ENCODE results near the gene THOC7.

The THOC7 gene

GRCh38 chr3:63909431-63909830, 45.8 kb upstream of the THOC7 start:
- Histone ChIP-seq H3K4me3 (ENCODE audit: insufficient read length, low read depth) (no peak overlapping the region), H3K4me1 (ENCODE audit: insufficient read depth, insufficient read length) (no peaks in the 10 kb centered on the region), H3K9me3 (ENCODE audit: insufficient read depth, low read length) (no peaks in the 10 kb centered on the region), H3K9ac (ENCODE audit: insufficient read length, low read depth) (no peak overlapping the region), H3K27me3 (ENCODE audit: insufficient read depth, insufficient read length) (no peaks in the 10 kb centered on the region), H3K36me3 (ENCODE audit: insufficient read depth, insufficient read length, low read length) (peaks cover 8% of the 10 kb centered on the region)
- no peak for TF ChIP-seq SUZ12 (IDR thresholded peaks at IDR 0.05; ENCODE audit: extremely low read depth, insufficient read depth, insufficient read length)
- TF ChIP-seq YY1 (IDR thresholded peaks at IDR 0.05; ENCODE audit: insufficient read depth, insufficient read length): no peak
- TF ChIP-seq ZNF274 (IDR thresholded peaks at IDR 0.05; ENCODE audit: low read depth, low read length): no peak
- no peak for DNase-seq (ENCODE audit: low read depth, low spot score)

GRCh38 chr3:63908776-63909175, 45.2 kb upstream of the THOC7 start:
- DNase-seq (ENCODE audit: low read depth, low spot score): no peak
- TF ChIP-seq ZNF274 (IDR thresholded peaks at IDR 0.05; ENCODE audit: low read depth, low read length) (no peak), YY1 (IDR thresholded peaks at IDR 0.05; ENCODE audit: insufficient read depth, insufficient read length) (no peak), SUZ12 (IDR thresholded peaks at IDR 0.05; ENCODE audit: extremely low read depth, insufficient read depth, insufficient read length) (no peak)
- Histone ChIP-seq H3K9ac (ENCODE audit: insufficient read length, low read depth) (no peak overlapping the region), H3K36me3 (ENCODE audit: insufficient read depth, insufficient read length, low read length) (peaks cover 6% of the 10 kb centered on the region), H3K9me3 (ENCODE audit: insufficient read depth, low read length) (no peaks in the 10 kb centered on the region), H3K4me3 (ENCODE audit: insufficient read length, low read depth) (no peak overlapping the region), H3K4me1 (ENCODE audit: insufficient read depth, insufficient read length) (no peaks in the 10 kb centered on the region), H3K27me3 (ENCODE audit: insufficient read depth, insufficient read length) (no peaks in the 10 kb centered on the region)

GRCh38 chr3:63908081-63908736, 44.6 kb upstream of the THOC7 start:
- no peaks in the 10 kb centered on the region for H3K27me3 ChIP-seq (ENCODE audit: insufficient read depth, insufficient read length)

GRCh38 chr3:63905731-63906620, 42.4 kb upstream of the THOC7 start:
- H3K4me1 ChIP-seq (ENCODE audit: insufficient read depth, insufficient read length): no peaks in the 10 kb centered on the region
- H3K4me3 ChIP-seq (ENCODE audit: insufficient read length, low read depth): no peak overlapping the region
- TF ChIP-seq YY1 (IDR thresholded peaks at IDR 0.05; ENCODE audit: insufficient read depth, insufficient read length): no peak
- H3K27me3 ChIP-seq (ENCODE audit: insufficient read depth, insufficient read length): no peaks in the 10 kb centered on the region
- no peaks in the 10 kb centered on the region for H3K9me3 ChIP-seq (ENCODE audit: insufficient read depth, low read length)
- no peak for DNase-seq (ENCODE audit: low read depth, low spot score)
- peaks cover 7% of the 10 kb centered on the region for H3K36me3 ChIP-seq (ENCODE audit: insufficient read depth, insufficient read length, low read length)
- no peak overlapping the region for H3K9ac ChIP-seq (ENCODE audit: insufficient read length, low read depth)

More at GRCh38 chr3:63908081-63908736, 44.6 kb upstream of the THOC7 start:
- Histone ChIP-seq H3K36me3 (ENCODE audit: insufficient read depth, insufficient read length, low read length) (peaks cover 4% of the 10 kb centered on the region), H3K9me3 (ENCODE audit: insufficient read depth, low read length) (no peaks in the 10 kb centered on the region), H3K9ac (ENCODE audit: insufficient read length, low read depth) (no peak overlapping the region), H3K4me3 (ENCODE audit: insufficient read length, low read depth) (no peak overlapping the region), H3K4me1 (ENCODE audit: insufficient read depth, insufficient read length) (no peaks in the 10 kb centered on the region)
- no peak for TF ChIP-seq YY1 (IDR thresholded peaks at IDR 0.05; ENCODE audit: insufficient read depth, insufficient read length)
- TF ChIP-seq ZNF274 (IDR thresholded peaks at IDR 0.05; ENCODE audit: low read depth, low read length): no peak
- TF ChIP-seq SUZ12 (IDR thresholded peaks at IDR 0.05; ENCODE audit: extremely low read depth, insufficient read depth, insufficient read length): no peak
- no peak for DNase-seq (ENCODE audit: low read depth, low spot score)

GRCh38 chr3:63900459-63900858, 36.9 kb upstream of the THOC7 start:
- no peaks in the 10 kb centered on the region for H3K9me3 ChIP-seq (ENCODE audit: insufficient read depth, low read length)
- DNase-seq (ENCODE audit: low read depth, low spot score): no peak
- H3K9ac ChIP-seq (ENCODE audit: insufficient read length, low read depth): no peak overlapping the region
- H3K4me1 ChIP-seq (ENCODE audit: insufficient read depth, insufficient read length): no peaks in the 10 kb centered on the region
- TF ChIP-seq SUZ12 (IDR thresholded peaks at IDR 0.05; ENCODE audit: extremely low read depth, insufficient read depth, insufficient read length): no peak
- TF ChIP-seq YY1 (IDR thresholded peaks at IDR 0.05; ENCODE audit: insufficient read depth, insufficient read length): no peak
- TF ChIP-seq ZNF274 (IDR thresholded peaks at IDR 0.05; ENCODE audit: low read depth, low read length): no peak
- H3K36me3 ChIP-seq (ENCODE audit: insufficient read depth, insufficient read length, low read length): peaks cover 29% of the 10 kb centered on the region
- no peak overlapping the region for H3K4me3 ChIP-seq (ENCODE audit: insufficient read length, low read depth)
- H3K27me3 ChIP-seq (ENCODE audit: insufficient read depth, insufficient read length): no peaks in the 10 kb centered on the region

GRCh38 chr3:63900010-63900409, 36.4 kb upstream of the THOC7 start:
- no peaks in the 10 kb centered on the region for H3K9me3 ChIP-seq (ENCODE audit: insufficient read depth, low read length)
- no peaks in the 10 kb centered on the region for H3K27me3 ChIP-seq (ENCODE audit: insufficient read depth, insufficient read length)
- no peak for TF ChIP-seq SUZ12 (IDR thresholded peaks at IDR 0.05; ENCODE audit: extremely low read depth, insufficient read depth, insufficient read length)
- no peak for TF ChIP-seq ZNF274 (IDR thresholded peaks at IDR 0.05; ENCODE audit: low read depth, low read length)
- TF ChIP-seq YY1 (IDR thresholded peaks at IDR 0.05; ENCODE audit: insufficient read depth, insufficient read length): no peak
- no peak overlapping the region for H3K4me3 ChIP-seq (ENCODE audit: insufficient read length, low read depth)
- H3K36me3 ChIP-seq (ENCODE audit: insufficient read depth, insufficient read length, low read length): peaks cover 29% of the 10 kb centered on the region
- no peak overlapping the region for H3K9ac ChIP-seq (ENCODE audit: insufficient read length, low read depth)
- DNase-seq (ENCODE audit: low read depth, low spot score): no peak
- H3K4me1 ChIP-seq (ENCODE audit: insufficient read depth, insufficient read length): no peaks in the 10 kb centered on the region

- H3K4me1 ChIP-seq (ENCODE audit: insufficient read depth, insufficient read length): no peaks in the 10 kb centered on the region
- TF ChIP-seq ZNF274 (IDR thresholded peaks at IDR 0.05; ENCODE audit: low read depth, low read length) (no peak), SUZ12 (IDR thresholded peaks at IDR 0.05; ENCODE audit: extremely low read depth, insufficient read depth, insufficient read length) (no peak), YY1 (IDR thresholded peaks at IDR 0.05; ENCODE audit: insufficient read depth, insufficient read length) (no peak)
These were observed 32.9 kb upstream of the THOC7 start for GRCh38 chr3:63896332-63897030.

More at GRCh38 chr3:63896332-63897030, 32.9 kb upstream of the THOC7 start:
- Histone ChIP-seq H3K9me3 (ENCODE audit: insufficient read depth, low read length) (no peaks in the 10 kb centered on the region), H3K9ac (ENCODE audit: insufficient read length, low read depth) (no peak overlapping the region), H3K36me3 (ENCODE audit: insufficient read depth, insufficient read length, low read length) (peaks cover 27% of the 10 kb centered on the region), H3K27me3 (ENCODE audit: insufficient read depth, insufficient read length) (no peaks in the 10 kb centered on the region), H3K4me3 (ENCODE audit: insufficient read length, low read depth) (no peak overlapping the region)
- DNase-seq (ENCODE audit: low read depth, low spot score): no peak

Data from NT2/D1 (cell line).